Esophagus muscularis mucosa (tissue), 4 donors: Measurements from ENCODE around the gene GLG1. TPM values are rescaled to one million over a fixed set of nuclear protein-coding genes. Genes with fewer than 3 reads are reported as not detected.
"Not testable (repeated sequence)": the region's sequence is repeated elsewhere in the genome, so short reads cannot be mapped to it uniquely, and the experiment has no call there.

ENCODE experiments used
- DNase-seq: peaks from one replicate; pipeline ENCODE4 v3.0.0-alpha.2; 2017; ENCODE audit errors: extremely low spot score
- H3K27ac ChIP-seq, 4 donors: fragments of 200-600 bp; sonication (generic); replicated peaks in 1 of 4; 1 replicate in 3 of 4; 2 replicates in 1 of 4; pipeline ENCODE4 v1.5.1; 2016 to 2019; ENCODE audit warnings: mild to moderate bottlenecking in 1 of 4
- H3K27me3 ChIP-seq, 4 donors: fragments of 200-600 bp; sonication (generic); one replicate each; pipeline versions ENCODE4 v1.5.1 to v1.6.0; 2016 to 2019
- H3K36me3 ChIP-seq, 4 donors: fragments of 200-600 bp; sonication (generic); one replicate each; pipeline ENCODE4 v1.5.1; 2016 to 2019
- H3K4me1 ChIP-seq, 4 donors: fragments of 200-600 bp; sonication (generic); one replicate each; pipeline ENCODE4 v1.5.1; 2016 to 2019
- H3K4me3 ChIP-seq, 4 donors: fragments of 200-600 bp; sonication (generic); 1 replicate in 2 of 4; 2 replicates in 2 of 4; pipeline ENCODE4 v1.5.1; 2016 to 2019; ENCODE audit warnings: mild to moderate bottlenecking in 4 of 4, moderate library complexity in 1 of 4
- H3K9me3 ChIP-seq, 4 donors: fragments of 200-600 bp; sonication (generic); 1 replicate in 3 of 4; 2 replicates in 1 of 4; pipeline ENCODE4 v1.5.1; 2016 to 2019
- EP300 ChIP-seq: sonication (generic); formaldehyde crosslinking; IDR thresholded peaks from one replicate; pipeline ENCODE4 v1.6.1; 2017; ENCODE audit warnings: antibody characterized with exemption
- POLR2A ChIP-seq: fragments of 450-650 bp; IDR thresholded peaks from one replicate; pipeline ENCODE4 v1.6.1; 2017; ENCODE audit warnings: antibody characterized with exemption, moderate library complexity, mild to moderate bottlenecking, low read depth
- POLR2AphosphoS5 ChIP-seq, 2 donors: sonication (generic); formaldehyde crosslinking; IDR thresholded peaks; one replicate each; pipeline ENCODE4 v1.6.1; 2017; ENCODE audit warnings: antibody characterized with exemption in 2 of 2
- WGBS: methylation state at CpG from one replicate; pipeline ENCODE4 v1.1.5; 2018; 5-methylcytosine and 5-hydroxymethylcytosine counted together
- intact Hi-C: fragments of 100-400 bp; cut with DNase I; formaldehyde crosslinking; loops from one replicate; pipeline ENCODE4 v1.15.1; 2023
- total RNA-seq, 4 donors: library from RNA; depleted of rRNA; stranded (reverse); fragments of >200 nt; gene quantifications; one replicate each; pipeline versions ENCODE4 v1.1.0 to v1.2.1, GENCODE V29; 2016
- TF ChIP-seq, protein P1 (sequence below), 3 experiments: fragments of 200-600 bp in 2 of 3; fragments of 450-650 bp in 1 of 3; sonication (generic) in 2 of 3; IDR thresholded peaks; one replicate each; pipeline ENCODE4 v1.5.1; 2017 to 2019; ENCODE audit warnings: antibody characterized with exemption in 3 of 3, mild to moderate bottlenecking in 2 of 3, moderate library complexity in 1 of 3

GLG1 gene
- total RNA-seq, 4 donors from 2014 or later = 92.8 to 128 (median 121) TPM

DNA sequence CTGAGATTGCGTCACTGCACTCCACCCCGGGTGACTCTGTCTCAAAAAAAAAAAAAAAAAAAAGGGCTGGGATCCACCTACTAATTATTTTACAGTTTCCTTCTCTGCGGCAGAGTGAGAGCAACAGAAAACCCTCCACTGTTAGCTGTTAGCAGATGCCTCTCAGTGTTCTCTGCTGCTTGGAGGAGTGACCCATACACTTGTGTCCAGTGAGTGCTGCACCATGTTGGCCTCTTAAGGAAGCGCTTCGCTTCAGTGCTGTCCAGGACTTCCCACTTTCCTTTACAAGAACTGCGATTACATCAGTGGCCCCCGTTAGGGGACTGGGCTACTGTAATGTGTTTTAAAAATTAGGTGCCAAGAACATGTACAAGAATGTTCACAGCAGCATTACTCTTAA lies 167.2 kb downstream of the GLG1 start:
- TF ChIP-seq EP300 = no peak
- TF ChIP-seq POLR2A = no peak
- TF ChIP-seq, protein P1, sequence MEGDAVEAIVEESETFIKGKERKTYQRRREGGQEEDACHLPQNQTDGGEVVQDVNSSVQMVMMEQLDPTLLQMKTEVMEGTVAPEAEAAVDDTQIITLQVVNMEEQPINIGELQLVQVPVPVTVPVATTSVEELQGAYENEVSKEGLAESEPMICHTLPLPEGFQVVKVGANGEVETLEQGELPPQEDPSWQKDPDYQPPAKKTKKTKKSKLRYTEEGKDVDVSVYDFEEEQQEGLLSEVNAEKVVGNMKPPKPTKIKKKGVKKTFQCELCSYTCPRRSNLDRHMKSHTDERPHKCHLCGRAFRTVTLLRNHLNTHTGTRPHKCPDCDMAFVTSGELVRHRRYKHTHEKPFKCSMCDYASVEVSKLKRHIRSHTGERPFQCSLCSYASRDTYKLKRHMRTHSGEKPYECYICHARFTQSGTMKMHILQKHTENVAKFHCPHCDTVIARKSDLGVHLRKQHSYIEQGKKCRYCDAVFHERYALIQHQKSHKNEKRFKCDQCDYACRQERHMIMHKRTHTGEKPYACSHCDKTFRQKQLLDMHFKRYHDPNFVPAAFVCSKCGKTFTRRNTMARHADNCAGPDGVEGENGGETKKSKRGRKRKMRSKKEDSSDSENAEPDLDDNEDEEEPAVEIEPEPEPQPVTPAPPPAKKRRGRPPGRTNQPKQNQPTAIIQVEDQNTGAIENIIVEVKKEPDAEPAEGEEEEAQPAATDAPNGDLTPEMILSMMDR (IDR thresholded peaks at IDR 0.05) = no peak
- no peak for TF ChIP-seq POLR2AphosphoS5 (IDR thresholded peaks at IDR 0.05)
- H3K9me3 ChIP-seq = no peaks in the 10 kb centered on the region
- no peak overlapping the region for H3K27ac ChIP-seq
- DNase-seq = no peak
- WGBS = 73% methylated on average over 7 of the region's 7 CpGs
- H3K4me1 ChIP-seq = no peaks in the 10 kb centered on the region
- intact Hi-C loops = no loop called here
- no peak overlapping the region for H3K4me3 ChIP-seq
- peaks cover 0 to 11% (median 0%) of the 10 kb centered on the region in 4 donors for H3K36me3 ChIP-seq
- H3K27me3 ChIP-seq = no peaks in the 10 kb centered on the region

DNA sequence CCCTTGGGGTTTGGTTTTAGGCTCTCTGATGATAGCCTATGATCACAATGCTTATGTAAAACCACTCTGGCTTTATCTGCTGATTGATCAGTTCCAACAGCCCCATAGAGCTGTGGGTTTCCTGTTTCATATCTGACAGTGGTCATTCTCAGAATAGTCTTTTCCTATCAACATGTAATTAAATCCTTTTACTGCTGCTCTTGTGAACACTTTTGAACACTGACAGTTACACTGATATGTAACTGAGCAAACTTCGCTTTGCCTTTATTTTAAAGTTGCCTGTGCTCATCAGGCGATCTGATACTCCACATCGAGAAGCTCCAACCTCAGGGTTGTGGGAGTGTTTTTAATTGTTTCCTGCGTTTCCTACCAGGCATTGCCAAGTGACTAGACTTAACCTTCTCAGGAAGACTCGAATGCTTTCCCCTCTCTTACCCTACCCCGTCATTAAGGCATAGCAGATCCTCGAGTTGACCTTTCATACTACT lies 168.4 kb downstream of the GLG1 start:
- no peaks in the 10 kb centered on the region for H3K4me1 ChIP-seq
- no peaks in the 10 kb centered on the region for H3K9me3 ChIP-seq
- 75% methylated on average over 7 of the region's 7 CpGs for WGBS
- H3K36me3 ChIP-seq = peaks cover 0 to 11% (median 0%) of the 10 kb centered on the region in 4 donors
- H3K27me3 ChIP-seq = no peaks in the 10 kb centered on the region
- no peak overlapping the region for H3K27ac ChIP-seq
- no peak for DNase-seq
- no peak overlapping the region for H3K4me3 ChIP-seq
- intact Hi-C loops = no loop called here
- TF ChIP-seq EP300 (no peak), POLR2A (no peak), POLR2AphosphoS5 (IDR thresholded peaks at IDR 0.05) (no peak)
- TF ChIP-seq, protein P1 (IDR thresholded peaks at IDR 0.05) = no peak

DNA sequence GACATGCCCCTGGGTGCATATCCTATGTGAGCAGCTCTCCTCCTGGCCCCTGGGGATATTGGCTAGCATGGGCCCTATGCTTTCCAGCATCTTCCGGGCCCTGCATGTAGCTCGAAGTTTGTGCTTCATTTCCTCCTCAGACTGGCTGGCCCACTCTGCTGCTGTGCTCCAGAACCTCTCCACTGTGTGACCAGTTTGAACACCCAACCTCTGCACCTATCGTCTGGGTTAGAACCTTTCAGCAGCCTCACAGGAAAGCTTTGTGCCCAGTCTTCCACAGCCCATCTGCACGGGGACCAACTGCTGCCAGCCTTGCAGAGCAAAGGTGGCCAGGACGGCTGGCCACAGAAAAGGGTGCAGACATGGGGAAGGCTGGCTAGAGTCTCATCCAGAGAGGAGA lies 175.4 kb downstream of the GLG1 start:
- Histone ChIP-seq H3K27ac (no peak overlapping the region), H3K9me3 (no peaks in the 10 kb centered on the region), H3K4me1 (no peaks in the 10 kb centered on the region), H3K36me3 (no peaks in the 10 kb centered on the region), H3K27me3 (no peaks in the 10 kb centered on the region), H3K4me3 (no peak overlapping the region)
- WGBS = 84% methylated on average over 4 of the region's 5 CpGs
- intact Hi-C loops = loop anchor here (5.0 kb wide), 1 partner anchor 119 kb away; no protein-coding TSS in a partner anchor
- TF ChIP-seq, protein P1 (IDR thresholded peaks at IDR 0.05) = no peak
- TF ChIP-seq EP300 = no peak
- TF ChIP-seq POLR2A = no peak
- TF ChIP-seq POLR2AphosphoS5 (IDR thresholded peaks at IDR 0.05) = no peak
- DNase-seq = no peak

DNA sequence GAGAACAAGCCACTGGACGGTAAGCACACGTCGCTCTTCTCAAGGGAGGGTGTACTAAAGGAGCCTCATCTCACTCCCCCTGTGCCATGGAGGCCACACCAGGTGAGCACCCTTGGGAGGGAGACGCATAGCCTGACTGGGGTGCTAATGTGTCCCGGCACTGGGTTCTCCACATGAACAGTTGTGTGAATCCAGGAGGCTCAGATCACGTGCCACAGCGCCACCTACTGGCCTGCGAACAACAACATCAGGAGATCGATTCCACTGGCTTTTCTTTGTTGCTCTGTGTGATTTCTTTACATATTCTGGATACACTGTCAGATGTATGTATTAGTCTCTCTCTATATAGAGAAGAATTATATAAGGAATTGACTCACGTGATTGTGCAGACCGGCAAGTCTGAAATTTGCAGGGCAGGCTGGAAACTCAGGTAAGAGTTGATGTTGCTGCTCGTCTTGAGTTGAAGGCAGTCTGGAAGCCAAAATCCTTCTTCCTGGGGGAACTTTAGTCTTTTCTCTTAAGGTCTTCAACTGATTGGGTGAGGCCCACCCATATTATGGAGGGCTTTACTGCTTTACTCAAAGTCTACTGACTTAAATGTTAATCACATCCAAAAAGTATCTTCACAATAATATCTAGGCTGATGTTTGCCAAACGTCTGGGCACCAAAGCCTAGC lies 176.7 kb downstream of the GLG1 start:
- not testable (repeated sequence) for DNase-seq
- intact Hi-C loops = loop anchor here (5.0 kb wide), 1 partner anchor 118 kb away; no protein-coding TSS in a partner anchor
- 29% methylated on average over 13 of the region's 13 CpGs for WGBS

DNA sequence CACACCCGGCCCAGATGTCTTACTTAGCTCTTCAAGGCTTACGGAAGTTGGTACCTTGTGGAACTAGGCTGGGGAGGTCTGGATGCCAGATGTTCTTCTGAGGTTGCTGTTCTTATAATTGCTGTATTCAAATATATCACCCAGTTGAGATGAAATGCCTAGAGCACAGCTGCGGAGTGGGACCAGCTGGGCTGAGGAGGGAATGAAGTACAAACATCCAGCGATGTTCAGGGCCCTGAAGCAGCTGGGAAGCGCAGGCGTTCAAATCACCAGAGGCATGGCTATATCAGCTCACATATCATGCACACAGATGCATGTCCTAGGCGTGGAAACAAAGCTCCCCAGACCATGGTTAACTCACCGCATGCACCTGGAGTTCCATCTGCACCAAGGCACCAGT lies 178.4 kb downstream of the GLG1 start:
- DNase-seq, H3K27ac ChIP-seq, H3K36me3 ChIP-seq, H3K4me1 ChIP-seq, H3K9me3 ChIP-seq, H3K4me3 ChIP-seq, H3K27me3 ChIP-seq, intact Hi-C loops: not testable (repeated sequence)
- no CpG with 5 or more reads among the region's 8 CpGs for WGBS

More for the DNA sequence above, 176.7 kb downstream of the GLG1 start:
- H3K4me3 ChIP-seq, H3K27me3 ChIP-seq, H3K9me3 ChIP-seq, H3K36me3 ChIP-seq, H3K27ac ChIP-seq, H3K4me1 ChIP-seq: not testable (repeated sequence)
- TF ChIP-seq, protein P1 (IDR thresholded peaks at IDR 0.05) = peak; percentile 62 to 81 (median 73)

DNA sequence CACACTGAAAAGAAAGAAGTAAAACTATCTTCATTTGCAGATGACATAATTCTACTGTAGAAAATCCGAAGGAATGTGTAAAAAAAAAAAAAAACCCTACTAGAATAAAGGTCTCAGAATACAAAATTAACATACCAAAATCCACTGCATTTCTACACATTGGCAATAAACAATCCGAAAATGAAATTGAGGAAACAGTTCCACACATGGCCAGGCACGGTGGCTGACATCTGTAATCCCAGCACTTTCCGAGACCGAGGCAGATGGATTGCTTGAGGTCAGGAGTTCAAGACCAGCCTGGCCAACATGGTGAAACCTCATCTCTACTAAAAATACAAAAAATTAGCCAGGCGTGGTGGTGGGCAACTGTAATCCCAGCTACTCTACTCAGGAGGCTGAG lies 181.2 kb downstream of the GLG1 start:
- H3K4me1 ChIP-seq, H3K36me3 ChIP-seq, H3K4me3 ChIP-seq, H3K27me3 ChIP-seq, intact Hi-C loops, H3K9me3 ChIP-seq, H3K27ac ChIP-seq, DNase-seq: not testable (repeated sequence)
- 57% methylated on average over 6 of the region's 6 CpGs for WGBS

DNA sequence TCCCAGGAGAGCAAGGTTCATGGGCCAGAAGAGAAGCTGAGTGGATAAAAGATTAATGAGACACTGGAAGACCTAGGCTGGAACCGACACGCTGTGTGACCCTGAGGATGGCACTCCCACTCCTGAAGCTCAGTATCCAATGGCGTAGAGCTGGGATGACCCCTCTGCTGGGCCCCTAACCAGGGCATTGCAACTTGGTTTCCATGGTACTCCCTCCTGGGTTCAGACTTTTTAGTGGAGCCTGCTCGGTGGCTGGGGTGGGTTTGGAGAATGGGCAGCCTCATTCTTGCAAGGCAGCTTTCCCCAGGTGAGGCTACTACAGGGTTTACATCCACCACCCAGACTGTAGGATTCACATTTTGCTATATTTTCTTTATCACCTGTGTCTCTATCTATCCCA lies 183.2 kb downstream of the GLG1 start:
- H3K4me3 ChIP-seq, H3K27me3 ChIP-seq, H3K9me3 ChIP-seq, intact Hi-C loops, H3K27ac ChIP-seq, H3K4me1 ChIP-seq, H3K36me3 ChIP-seq, DNase-seq: not testable (repeated sequence)
- 89% methylated on average over 4 of the region's 4 CpGs for WGBS

DNA sequence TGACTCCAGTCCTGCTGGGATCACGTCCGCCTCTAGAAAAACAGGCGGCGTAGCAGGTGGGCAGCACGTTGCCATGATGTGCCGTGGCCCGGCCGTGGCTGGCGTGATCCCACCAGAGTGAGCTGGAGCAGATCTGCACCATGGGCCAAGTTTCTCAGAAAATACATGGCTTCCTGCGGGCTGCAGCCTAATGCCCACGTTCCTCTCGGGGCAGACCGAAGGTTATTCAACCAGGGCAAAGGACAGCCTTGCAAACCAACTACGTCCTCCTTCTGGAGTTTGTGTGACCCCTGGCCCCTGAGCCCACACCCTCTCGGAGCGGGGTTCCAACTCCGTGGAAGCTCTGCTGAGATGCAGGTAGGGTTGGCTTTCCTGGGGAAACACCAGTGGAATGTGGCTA lies 184.8 kb downstream of the GLG1 start:
- 91% methylated on average over 4 of the region's 17 CpGs for WGBS
- H3K4me1 ChIP-seq, H3K27me3 ChIP-seq, H3K9me3 ChIP-seq, DNase-seq, H3K36me3 ChIP-seq, intact Hi-C loops, H3K27ac ChIP-seq, H3K4me3 ChIP-seq: not testable (repeated sequence)
